ENCODE results near the gene CHST13. TPM values are rescaled to one million over a fixed set of nuclear protein-coding genes. Genes with fewer than 3 reads are reported as not detected.

CHST13 gene
- total RNA-seq, 4 donors from 2014 or later: 0.19 to 0.69 (median 0.37) TPM

DNA sequence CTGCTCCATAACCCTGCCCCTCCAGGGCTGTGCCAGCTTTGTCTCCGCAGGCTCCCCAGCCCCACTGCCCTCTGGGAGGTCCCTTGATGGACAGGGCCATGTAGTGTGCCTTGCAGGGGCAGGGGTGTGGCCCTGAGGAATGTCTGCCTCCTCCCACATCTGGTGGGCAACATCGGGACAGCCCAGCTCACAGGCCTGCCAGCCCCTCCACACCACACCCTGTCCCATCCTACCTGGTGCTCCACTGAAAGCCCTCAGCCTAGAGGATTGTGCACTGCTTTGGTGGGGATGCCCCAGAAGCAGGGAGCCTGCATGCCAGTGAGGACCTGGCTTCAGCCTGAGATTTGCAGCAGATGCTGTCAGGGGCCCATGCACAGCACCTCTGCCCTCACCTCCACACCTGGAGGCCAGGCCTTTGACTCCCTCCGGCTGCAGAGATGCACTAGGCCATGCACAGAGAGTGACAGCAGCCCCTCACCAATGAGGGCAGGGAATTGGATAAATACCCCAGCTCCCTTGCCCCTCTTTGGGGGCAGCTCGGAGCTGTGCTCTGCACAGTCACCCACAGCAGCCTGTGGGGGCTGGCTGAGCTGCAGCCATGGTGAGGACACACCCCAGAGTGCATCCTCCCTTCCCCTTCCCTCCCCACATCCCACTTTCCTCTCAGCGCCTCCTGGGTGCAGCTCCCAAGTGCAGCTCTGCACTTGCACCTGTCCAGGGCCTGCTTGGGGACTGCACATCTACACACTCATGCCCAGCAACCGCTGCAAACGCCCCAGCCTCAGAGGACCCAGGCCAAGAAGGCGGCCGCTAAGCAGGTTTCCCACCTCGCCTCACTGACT, 32.1 kb downstream of the CHST13 start:
- intact Hi-C loops (cut with DNase I): no loop called here
- Histone ChIP-seq H3K27ac (replicated peaks in 1 of 4) (no peak overlapping the region), H3K4me1 (no peaks in the 10 kb centered on the region), H3K9me3 (no peaks in the 10 kb centered on the region), H3K27me3 (peaks cover 0 to 10% (median under 1%) of the 10 kb centered on the region in 4 donors), H3K4me3 (no peak overlapping the region), H3K36me3 (no peaks in the 10 kb centered on the region)
- peak; percentile 78 for DNase-seq (ENCODE audit: extremely low spot score)
- TF ChIP-seq POLR2AphosphoS5 (IDR thresholded peaks at IDR 0.05) (no peak), EP300 (IDR thresholded peaks at IDR 0.05) (no peak), POLR2A (IDR thresholded peaks at IDR 0.05; ENCODE audit: low read depth) (no peak)
- TF ChIP-seq, protein P1, sequence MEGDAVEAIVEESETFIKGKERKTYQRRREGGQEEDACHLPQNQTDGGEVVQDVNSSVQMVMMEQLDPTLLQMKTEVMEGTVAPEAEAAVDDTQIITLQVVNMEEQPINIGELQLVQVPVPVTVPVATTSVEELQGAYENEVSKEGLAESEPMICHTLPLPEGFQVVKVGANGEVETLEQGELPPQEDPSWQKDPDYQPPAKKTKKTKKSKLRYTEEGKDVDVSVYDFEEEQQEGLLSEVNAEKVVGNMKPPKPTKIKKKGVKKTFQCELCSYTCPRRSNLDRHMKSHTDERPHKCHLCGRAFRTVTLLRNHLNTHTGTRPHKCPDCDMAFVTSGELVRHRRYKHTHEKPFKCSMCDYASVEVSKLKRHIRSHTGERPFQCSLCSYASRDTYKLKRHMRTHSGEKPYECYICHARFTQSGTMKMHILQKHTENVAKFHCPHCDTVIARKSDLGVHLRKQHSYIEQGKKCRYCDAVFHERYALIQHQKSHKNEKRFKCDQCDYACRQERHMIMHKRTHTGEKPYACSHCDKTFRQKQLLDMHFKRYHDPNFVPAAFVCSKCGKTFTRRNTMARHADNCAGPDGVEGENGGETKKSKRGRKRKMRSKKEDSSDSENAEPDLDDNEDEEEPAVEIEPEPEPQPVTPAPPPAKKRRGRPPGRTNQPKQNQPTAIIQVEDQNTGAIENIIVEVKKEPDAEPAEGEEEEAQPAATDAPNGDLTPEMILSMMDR (IDR thresholded peaks at IDR 0.05): no peak
- 85% methylated on average over 10 of the region's 10 CpGs for WGBS

DNA sequence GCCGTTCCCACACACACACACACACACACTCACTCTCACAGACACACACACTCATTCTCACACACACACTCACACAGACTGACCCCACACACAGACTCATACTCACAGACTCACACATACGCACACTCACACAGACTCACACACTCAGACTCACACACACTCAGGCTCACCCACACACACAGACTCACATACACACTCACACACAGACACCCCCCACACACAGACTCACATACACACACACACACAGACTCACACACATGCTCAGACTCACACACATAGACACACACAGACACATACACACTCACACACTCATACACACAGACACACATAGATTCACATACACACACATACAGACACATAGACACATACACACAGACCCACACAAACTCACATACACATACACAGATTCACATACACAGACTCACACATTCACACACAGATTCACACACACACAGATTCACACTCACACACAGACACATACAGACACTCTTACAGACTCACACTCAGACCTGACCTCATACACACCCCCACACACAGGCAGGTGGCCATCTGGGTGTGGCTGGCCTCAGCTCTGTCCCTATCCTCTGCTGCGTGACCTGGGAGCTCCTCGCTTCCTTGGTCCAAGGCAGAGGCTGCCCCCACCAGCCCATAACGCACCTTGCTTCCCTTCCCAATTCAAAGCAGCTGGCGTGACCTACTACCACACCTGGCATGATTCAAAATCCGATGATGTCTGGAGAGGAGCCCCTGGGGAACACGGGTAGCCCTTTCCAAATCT, 32.9 kb downstream of the CHST13 start:
- intact Hi-C loops (cut with DNase I): no loop called here
- Histone ChIP-seq H3K36me3 (no peaks in the 10 kb centered on the region), H3K9me3 (peaks cover 0 to 7% (median under 1%) of the 10 kb centered on the region in 4 donors), H3K27ac (replicated peaks in 1 of 4) (no peak overlapping the region), H3K27me3 (peaks cover 0 to 8% (median 0%) of the 10 kb centered on the region in 4 donors), H3K4me3 (no peak overlapping the region), H3K4me1 (no peaks in the 10 kb centered on the region)
- no peak for TF ChIP-seq POLR2A (IDR thresholded peaks at IDR 0.05; ENCODE audit: low read depth)
- TF ChIP-seq, protein P1 (IDR thresholded peaks at IDR 0.05): no peak
- TF ChIP-seq POLR2AphosphoS5 (IDR thresholded peaks at IDR 0.05): no peak
- no peak for TF ChIP-seq EP300 (IDR thresholded peaks at IDR 0.05)
- WGBS: 89% methylated on average over 8 of the region's 8 CpGs
- DNase-seq (ENCODE audit: extremely low spot score): peak; percentile 53

DNA sequence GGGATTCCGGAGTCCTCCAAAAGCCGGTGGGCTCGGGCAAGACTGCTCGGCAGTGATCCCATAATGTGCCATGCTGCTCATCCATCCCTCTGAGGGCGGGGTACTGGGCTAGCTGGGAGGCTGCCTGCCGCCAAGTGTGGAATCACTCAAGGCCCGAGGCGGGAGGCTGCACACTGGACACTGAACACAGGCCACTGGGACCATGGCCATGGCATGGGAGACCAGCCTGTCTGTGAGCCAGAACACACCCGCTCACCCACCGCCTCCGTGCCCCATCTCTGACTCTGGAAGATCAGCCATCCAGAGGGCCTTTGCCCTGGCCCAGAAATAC, 33.4 kb downstream of the CHST13 start:
- H3K27me3 ChIP-seq: peaks cover 0 to 8% (median 0%) of the 10 kb centered on the region in 4 donors
- TF ChIP-seq, protein P1 (IDR thresholded peaks at IDR 0.05): no peak
- TF ChIP-seq EP300 (IDR thresholded peaks at IDR 0.05): no peak
- TF ChIP-seq POLR2A (IDR thresholded peaks at IDR 0.05; ENCODE audit: low read depth): no peak
- no peak for TF ChIP-seq POLR2AphosphoS5 (IDR thresholded peaks at IDR 0.05)
- no peak overlapping the region for H3K4me3 ChIP-seq
- no peaks in the 10 kb centered on the region for H3K4me1 ChIP-seq
- peaks cover 0 to 11% (median 4%) of the 10 kb centered on the region in 4 donors for H3K9me3 ChIP-seq
- H3K27ac ChIP-seq (replicated peaks in 1 of 4): no peak overlapping the region
- 95% methylated on average over 6 of the region's 11 CpGs for WGBS
- DNase-seq (ENCODE audit: extremely low spot score): peak; percentile 77
- intact Hi-C loops (cut with DNase I): no loop called here
- no peaks in the 10 kb centered on the region for H3K36me3 ChIP-seq

DNA sequence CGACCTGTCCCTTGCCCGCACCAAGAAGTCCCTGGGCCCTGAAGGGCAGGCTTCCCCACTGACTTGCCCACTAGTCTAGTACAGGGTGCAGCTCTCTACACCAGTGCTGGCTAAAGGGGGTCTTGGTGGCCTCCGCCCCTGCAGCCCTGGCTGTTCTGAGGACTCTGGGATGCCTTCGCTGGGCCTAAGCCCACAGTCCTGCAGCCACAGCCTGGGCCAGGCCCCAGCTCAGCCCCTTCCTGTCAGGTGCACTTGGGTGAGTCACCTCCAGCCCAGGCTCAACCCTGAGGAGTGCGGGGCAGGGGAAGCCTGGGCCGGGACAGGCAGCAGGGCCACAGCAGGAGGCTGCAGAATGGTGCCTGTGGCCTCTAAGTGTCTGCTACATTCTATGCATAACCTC, 33.8 kb downstream of the CHST13 start:
- H3K36me3 ChIP-seq: no peaks in the 10 kb centered on the region
- peaks cover 0 to 8% (median 0%) of the 10 kb centered on the region in 4 donors for H3K27me3 ChIP-seq
- H3K4me1 ChIP-seq: no peaks in the 10 kb centered on the region
- H3K4me3 ChIP-seq: no peak overlapping the region
- DNase-seq (ENCODE audit: extremely low spot score): peak; percentile 85
- TF ChIP-seq EP300 (IDR thresholded peaks at IDR 0.05): no peak
- no peak for TF ChIP-seq POLR2A (IDR thresholded peaks at IDR 0.05; ENCODE audit: low read depth)
- TF ChIP-seq, protein P1 (IDR thresholded peaks at IDR 0.05): no peak
- no peak for TF ChIP-seq POLR2AphosphoS5 (IDR thresholded peaks at IDR 0.05)
- 89% methylated on average over 5 of the region's 6 CpGs for WGBS
- peaks cover 0 to 15% (median 8%) of the 10 kb centered on the region in 4 donors for H3K9me3 ChIP-seq
- intact Hi-C loops (cut with DNase I): no loop called here
- H3K27ac ChIP-seq (replicated peaks in 1 of 4): no peak overlapping the region
